Measurements from ENCODE around the gene VWCE. TPM values are rescaled to one million over a fixed set of nuclear protein-coding genes. Genes with fewer than 3 reads are reported as not detected.

The VWCE gene
- polyA plus RNA-seq, 1 donor (not counting 4 experiments of a cell fraction or from before 2014, with no cell fraction given), result 0.30 TPM

DNA sequence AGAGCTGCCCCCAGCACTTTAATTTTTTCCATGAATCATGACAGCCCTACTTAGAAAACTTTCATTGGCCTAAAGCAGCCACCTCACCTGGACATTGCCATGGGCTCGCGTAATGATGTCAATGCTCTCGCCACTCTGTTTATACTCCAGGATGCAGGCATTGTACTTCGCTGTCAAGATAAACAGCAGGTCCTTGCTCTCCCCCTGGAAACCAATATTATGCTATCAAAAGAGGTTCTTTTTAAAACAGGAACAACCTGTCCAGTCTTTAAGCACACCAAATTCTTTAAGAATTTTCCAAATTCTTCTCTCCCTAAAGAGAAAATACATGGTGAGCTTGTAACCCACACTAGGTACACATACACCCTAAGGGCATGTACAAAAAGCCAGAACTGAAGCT, 34.8 kb upstream of the VWCE start:
- H3K9me1 ChIP-seq (ENCODE audit: control insufficient read depth, extremely low read depth, insufficient read depth, low read length), result peaks cover 4% of the 10 kb centered on the region
- peaks cover 15 to 41% of the 10 kb centered on the region in 2 experiments for H3K36me3 ChIP-seq (ENCODE audit: control insufficient read depth in 2 of 2, extremely low read depth in 1 of 2, insufficient read depth in 2 of 2, low read length in 2 of 2)
- no peaks in the 10 kb centered on the region for H3K27me3 ChIP-seq (ENCODE audit: control insufficient read depth, extremely low read depth, insufficient read depth, low read length)
- H3K27ac ChIP-seq (ENCODE audit: control insufficient read depth, insufficient read depth, low read length), result no peak overlapping the region
- no peak overlapping the region for H3K9ac ChIP-seq (ENCODE audit: control insufficient read depth, extremely low read depth, insufficient read depth, low read length)
- no peaks in the 10 kb centered on the region for H3K9me3 ChIP-seq (ENCODE audit: control insufficient read depth, low read depth, low read length)
- DNase-seq (ENCODE audit: low read depth, low spot score) (no peak), FAIRE-seq (no peak)
- TF ChIP-seq, protein P1, sequence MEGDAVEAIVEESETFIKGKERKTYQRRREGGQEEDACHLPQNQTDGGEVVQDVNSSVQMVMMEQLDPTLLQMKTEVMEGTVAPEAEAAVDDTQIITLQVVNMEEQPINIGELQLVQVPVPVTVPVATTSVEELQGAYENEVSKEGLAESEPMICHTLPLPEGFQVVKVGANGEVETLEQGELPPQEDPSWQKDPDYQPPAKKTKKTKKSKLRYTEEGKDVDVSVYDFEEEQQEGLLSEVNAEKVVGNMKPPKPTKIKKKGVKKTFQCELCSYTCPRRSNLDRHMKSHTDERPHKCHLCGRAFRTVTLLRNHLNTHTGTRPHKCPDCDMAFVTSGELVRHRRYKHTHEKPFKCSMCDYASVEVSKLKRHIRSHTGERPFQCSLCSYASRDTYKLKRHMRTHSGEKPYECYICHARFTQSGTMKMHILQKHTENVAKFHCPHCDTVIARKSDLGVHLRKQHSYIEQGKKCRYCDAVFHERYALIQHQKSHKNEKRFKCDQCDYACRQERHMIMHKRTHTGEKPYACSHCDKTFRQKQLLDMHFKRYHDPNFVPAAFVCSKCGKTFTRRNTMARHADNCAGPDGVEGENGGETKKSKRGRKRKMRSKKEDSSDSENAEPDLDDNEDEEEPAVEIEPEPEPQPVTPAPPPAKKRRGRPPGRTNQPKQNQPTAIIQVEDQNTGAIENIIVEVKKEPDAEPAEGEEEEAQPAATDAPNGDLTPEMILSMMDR (optimal IDR thresholded peaks at IDR 0.05 in 1 of 3, IDR thresholded peaks at IDR 0.05 in 1 of 3, conservative IDR thresholded peaks at IDR 0.05 in 1 of 3; ENCODE audit: extremely low read depth in 1 of 3, insufficient read depth in 2 of 3, low read length in 3 of 3), result no peak
- TF ChIP-seq EZH2 (IDR thresholded peaks at IDR 0.05; ENCODE audit: low read length), result no peak
- peaks cover 8% of the 10 kb centered on the region for H4K20me1 ChIP-seq (ENCODE audit: control insufficient read depth, extremely low read depth, insufficient read depth, low read length)
- H3K4me2 ChIP-seq (ENCODE audit: control insufficient read depth, extremely low read depth, insufficient read depth, low read depth, low read length), result no peak overlapping the region
- no peak overlapping the region for H2AFZ ChIP-seq (ENCODE audit: control insufficient read depth, low read length)
- no peak overlapping the region for H3K4me3 ChIP-seq (ENCODE audit: control insufficient read depth in 2 of 3, extremely low read depth in 1 of 3, insufficient read depth in 2 of 3, low read depth in 1 of 3, low read length in 3 of 3)
- peaks cover 49% of the 10 kb centered on the region for H3K4me1 ChIP-seq (ENCODE audit: control insufficient read depth, extremely low read depth, insufficient read depth, low read length)
- peaks cover 68% of the 10 kb centered on the region for H3K79me2 ChIP-seq (ENCODE audit: control insufficient read depth, insufficient read depth, low read length)
- dilution Hi-C loops (cut with MboI; ENCODE audit: extremely low pct_ligation_motif_present, low sequenced_read_pairs), result no loop called here

- H3K9me1 ChIP-seq (ENCODE audit: control insufficient read depth, extremely low read depth, insufficient read depth, low read length), result peaks cover 4% of the 10 kb centered on the region
- no peak for TF ChIP-seq EZH2 (IDR thresholded peaks at IDR 0.05; ENCODE audit: low read length)
- TF ChIP-seq, protein P1 (optimal IDR thresholded peaks at IDR 0.05 in 1 of 3, IDR thresholded peaks at IDR 0.05 in 1 of 3, conservative IDR thresholded peaks at IDR 0.05 in 1 of 3; ENCODE audit: extremely low read depth in 1 of 3, insufficient read depth in 2 of 3, low read length in 3 of 3), result no peak
- peaks cover 22 to 46% of the 10 kb centered on the region in 2 experiments for H3K36me3 ChIP-seq (ENCODE audit: control insufficient read depth in 2 of 2, extremely low read depth in 1 of 2, insufficient read depth in 2 of 2, low read length in 2 of 2)
- H3K9ac ChIP-seq (ENCODE audit: control insufficient read depth, extremely low read depth, insufficient read depth, low read length), result no peak overlapping the region
- no peaks in the 10 kb centered on the region for H3K9me3 ChIP-seq (ENCODE audit: control insufficient read depth, low read depth, low read length)
- H3K4me2 ChIP-seq (ENCODE audit: control insufficient read depth, extremely low read depth, insufficient read depth, low read depth, low read length), result no peak overlapping the region
- H4K20me1 ChIP-seq (ENCODE audit: control insufficient read depth, extremely low read depth, insufficient read depth, low read length), result peaks cover 8% of the 10 kb centered on the region
- FAIRE-seq (no peak), DNase-seq (ENCODE audit: low read depth, low spot score) (no peak)
- no peak overlapping the region for H3K27ac ChIP-seq (ENCODE audit: control insufficient read depth, insufficient read depth, low read length)
- peaks cover 34% of the 10 kb centered on the region for H3K4me1 ChIP-seq (ENCODE audit: control insufficient read depth, extremely low read depth, insufficient read depth, low read length)
- H3K79me2 ChIP-seq (ENCODE audit: control insufficient read depth, insufficient read depth, low read length), result peaks cover 69% of the 10 kb centered on the region
- H3K4me3 ChIP-seq (ENCODE audit: control insufficient read depth in 2 of 3, extremely low read depth in 1 of 3, insufficient read depth in 2 of 3, low read depth in 1 of 3, low read length in 3 of 3), result no peak overlapping the region
- H3K27me3 ChIP-seq (ENCODE audit: control insufficient read depth, extremely low read depth, insufficient read depth, low read length), result no peaks in the 10 kb centered on the region
- H2AFZ ChIP-seq (ENCODE audit: control insufficient read depth, low read length), result no peak overlapping the region
- dilution Hi-C loops (cut with MboI; ENCODE audit: extremely low pct_ligation_motif_present, low sequenced_read_pairs), result no loop called here
Measured at GRCh38 chr11:61328351-61328750, 33.2 kb upstream of the VWCE start.

Data from keratinocyte (primary cell).